K562 (cell line): ENCODE measurements around the gene TNPO2. TPM values are rescaled to one million over a fixed set of nuclear protein-coding genes. Genes with fewer than 3 reads are reported as not detected.

Experiments
- ATAC-seq: fragments of 200-7000 bp; cut with Tn5 transposase; 3 replicates; pipeline ENCODE4 v1.9.1; 2020; ENCODE audit warnings: moderate library complexity
- BruUV-seq: library from RNA; stranded (reverse); fragments of 400-500 nt; replicated peaks from 2 replicates; lab custom pipeline; 2021; lab: Mats Ljungman, UMichigan
- CTCF ChIA-PET: fragments of 300-600 bp; formaldehyde crosslinking; extraction: SDS; loops from one replicate; lab custom pipeline; 2021; ENCODE audit warnings: low intra/inter-chr PET ratio; lab: Yijun Ruan, JAX
- POLR2A ChIA-PET: fragments of 300-600, 350-650 bp; sonication (Branson Sonifier 250); formaldehyde crosslinking; extraction: SDS; loops from one replicate; lab custom pipeline; 2021; ENCODE audit warnings: antibody characterized with exemption, inconsistent platforms; lab: Yijun Ruan, JAX
- DNase-seq, 4 experiments: peaks; one replicate each; pipeline versions ENCODE4 v3.0.0 to v3.0.0-alpha.2; 2011 to 2018; ENCODE audit warnings: low spot score in 3 of 4, mixed read lengths in 3 of 4; ENCODE audit errors: extremely low read depth in 1 of 4
- FAIRE-seq: peaks from 2 replicates; lab custom pipeline; 2011; peaks lifted over from hg19 to GRCh38; lab: Jason Lieb, UNC
- H2AFZ ChIP-seq: 2 replicates; pipeline ENCODE4 v1.6.0; 2011; ENCODE audit warnings: low read depth, low read length, control low read depth, inconsistent platforms
- H3K27ac ChIP-seq: fragments of 200-600 bp; 3 replicates; pipeline ENCODE4 v1.8.0; 2011; ENCODE audit warnings: low read depth, mild to moderate bottlenecking, control low read depth, inconsistent platforms, low read length, moderate library complexity, mixed read lengths; ENCODE audit errors: extremely low read depth
- H3K27me3 ChIP-seq, 2 experiments: fragments of 300-600 bp in 1 of 2; 2 replicates in 1 of 2; 3 replicates in 1 of 2; pipeline versions ENCODE4 v1.6.0 to v1.8.0; 2011; ENCODE audit warnings: inconsistent platforms in 2 of 2, low read length in 2 of 2, mild to moderate bottlenecking in 1 of 2, mixed read lengths in 1 of 2, moderate library complexity in 1 of 2; ENCODE audit not compliant: control insufficient read depth in 2 of 2, insufficient read depth in 2 of 2
- H3K36me3 ChIP-seq: fragments of 300-600 bp; 3 replicates; pipeline ENCODE4 v1.8.0; 2011; ENCODE audit warnings: mild to moderate bottlenecking, low read length, inconsistent platforms; ENCODE audit not compliant: control insufficient read depth, insufficient read depth
- H3K4me1 ChIP-seq, 2 experiments: fragments of 200-600 bp in 1 of 2; replicated peaks in 1 of 2; 2 replicates in 1 of 2; 3 replicates in 1 of 2; pipeline versions ENCODE4 v1.5.1 to v1.8.0; 2011; ENCODE audit warnings: inconsistent platforms in 2 of 2, low read length in 2 of 2, mild to moderate bottlenecking in 1 of 2, mixed read lengths in 1 of 2, moderate library complexity in 1 of 2; ENCODE audit not compliant: control insufficient read depth in 2 of 2, insufficient read depth in 2 of 2
- H3K4me2 ChIP-seq: 2 replicates; pipeline ENCODE4 v1.6.1; 2011; ENCODE audit warnings: low read length, control low read depth, inconsistent platforms, mixed read lengths; ENCODE audit not compliant: insufficient read depth
- H3K4me3 ChIP-seq: fragments of 200-600 bp; sonication (generic), shearing (Covaris generic); 2 replicates; pipeline ENCODE4 v1.5.1; 2016; ENCODE audit warnings: control low read depth, inconsistent platforms
- H3K79me2 ChIP-seq: fragments of 200-600 bp; 3 replicates; pipeline ENCODE4 v1.8.0; 2011; ENCODE audit warnings: low read length, inconsistent platforms; ENCODE audit not compliant: control insufficient read depth, insufficient read depth
- H3K9ac ChIP-seq, 2 experiments: 2 replicates each; pipeline versions ENCODE4 v1.6.0 to v1.6.1; 2011; ENCODE audit warnings: low read depth in 2 of 2, low read length in 2 of 2, control low read depth in 1 of 2, inconsistent platforms in 1 of 2, mild to moderate bottlenecking in 1 of 2, mixed read lengths in 1 of 2; ENCODE audit not compliant: insufficient read depth in 1 of 2
- H3K9me1 ChIP-seq: one replicate; pipeline ENCODE4 v1.6.0; 2011; ENCODE audit warnings: inconsistent platforms, mild to moderate bottlenecking, low read length, moderate library complexity; ENCODE audit not compliant: control insufficient read depth, insufficient read depth
- H3K9me3 ChIP-seq: replicated peaks from 2 replicates; pipeline ENCODE4 v1.5.1; 2011; ENCODE audit warnings: low read depth, low read length, inconsistent platforms; ENCODE audit not compliant: control insufficient read depth, insufficient read depth
- H4K20me1 ChIP-seq: replicated peaks from 2 replicates; pipeline ENCODE4 v1.6.1; 2011; ENCODE audit warnings: low read length, inconsistent platforms, mixed read lengths; ENCODE audit not compliant: control insufficient read depth, insufficient read depth
- POLR2AphosphoS5 ChIP-seq: IDR thresholded peaks from 2 replicates; pipeline ENCODE4 v1.6.1; 2011; ENCODE audit warnings: mild to moderate bottlenecking, low read depth, low read length, moderate library complexity; ENCODE audit not compliant: control insufficient read depth, insufficient read depth
- PTTG1 ChIP-seq: fragments of 450-650 bp; IDR thresholded peaks from 2 replicates; pipeline ENCODE4 v1.6.1; 2016; ENCODE audit warnings: low read depth, mild to moderate bottlenecking, missing genetic modification characterization, missing compliant biosample characterization
- TAF7 ChIP-seq: fragments of 450-650 bp; IDR thresholded peaks from 2 replicates; pipeline ENCODE4 v1.6.1; 2016; ENCODE audit warnings: missing genetic modification characterization, missing compliant biosample characterization
- TFAM ChIP-seq: fragments of 250-450 bp; sonication (Bioruptor Pico); conservative IDR thresholded peaks from 2 replicates; pipeline ENCODE4 v1.5.0; 2021; ENCODE audit warnings: mild to moderate bottlenecking, moderate library complexity
- UBTF ChIP-seq, 2 experiments: IDR thresholded peaks; 2 replicates each; pipeline ENCODE4 v1.6.1; 2012; ENCODE audit warnings: improper control_type of control experiment in 2 of 2, low read depth in 2 of 2, low read length in 2 of 2, borderline replicate concordance in 1 of 2
- ZNF232 ChIP-seq: sonication (generic); formaldehyde crosslinking; IDR thresholded peaks from 2 replicates; pipeline ENCODE4 v1.8.0; 2022; ENCODE audit warnings: mild to moderate bottlenecking, missing genetic modification reagents
- WGBS: fragments of 100-300 bp; shearing (Covaris generic); methylation state at CpG from one replicate; pipeline ENCODE4 v1.1.6; 2016; ENCODE audit warnings: low coverage, mixed read lengths; ENCODE audit not compliant: insufficient coverage; ENCODE audit errors: missing lambda C conversion rate; 5-methylcytosine and 5-hydroxymethylcytosine counted together
- in situ Hi-C: fragments of 300-500 bp; cut with MboI; formaldehyde crosslinking; loops from 4 replicates; pipeline ENCODE4 v1.15.0; 2018; ENCODE audit warnings: inconsistent platforms, mixed read lengths
- intact Hi-C: fragments of 100-400 bp; cut with micrococcal nuclease; formaldehyde crosslinking; loops from 2 replicates; pipeline ENCODE4 v1.14.2; 2022
- polyA plus RNA-seq, 8 experiments: library from polyadenylated mRNA; depleted of rRNA in 4 of 8; stranded (reverse) in 5 of 8; unstranded in 3 of 8; fragments of >200 nt; fragmentation: Nextera tagmentation in 2 of 8; fragmentation: Illumina TruSeq in 1 of 8; extraction: Ambion mirVana in 2 of 8; extraction: Trizol in 1 of 8; gene quantifications; 2 replicates each; pipeline versions ENCODE4 v1.2.1 to v1.2.3, GENCODE V29; 2011 to 2014; ENCODE audit warnings: inconsistent platforms in 1 of 8, missing spikeins in 1 of 8
- total RNA-seq, 7 experiments: library from RNA; depleted of rRNA in 6 of 7; stranded (reverse); fragments of >200 nt in 6 of 7; fragmentation: Illumina TruSeq in 2 of 7; extraction: Trizol in 2 of 7; gene quantifications; 2 replicates each; pipeline versions ENCODE4 v1.2.1 to v1.2.3, GENCODE V29; 2011 to 2021; ENCODE audit warnings: low replicate concordance in 1 of 7

The TNPO2 gene
- total and polyA plus RNA-seq, 9 of the 15 experiments (the other 6 are each of a cell fraction or from before 2014, with no cell fraction given), result 6.0 to 126 (median 53.8) TPM

DNA sequence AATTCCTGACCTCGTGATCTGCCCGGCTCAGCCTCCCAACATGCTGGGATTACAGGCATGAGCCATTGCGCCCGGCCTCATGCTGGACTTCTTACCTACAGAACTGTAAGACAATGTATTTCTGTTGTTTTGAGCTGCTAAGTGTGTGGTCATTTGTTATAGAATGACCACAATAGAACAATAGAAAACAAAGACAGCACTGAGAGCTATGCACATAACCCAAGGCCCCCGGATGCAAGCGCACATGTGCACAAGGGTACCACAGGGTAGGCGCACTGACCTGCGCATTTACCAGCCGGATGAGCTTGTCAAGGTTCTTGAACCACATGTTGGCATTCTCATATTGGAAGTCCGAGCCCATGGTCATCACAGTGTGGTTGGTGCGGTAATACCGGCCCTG lies 62.8 kb downstream of the TNPO2 start:
- Histone ChIP-seq H3K9me1 (no peaks in the 10 kb centered on the region), H3K27me3 (no peaks in the 10 kb centered on the region), H2AFZ (no peak overlapping the region), H3K36me3 (peaks cover 36% of the 10 kb centered on the region; the same call in 2 of the 3 replicates), H4K20me1 (no peaks in the 10 kb centered on the region), H3K9me3 (0 out of 2 replicates have a peak, but pooled peaks cover 1% of the 10 kb centered on the region), H3K4me1 (peaks cover 0 to 17% of the 10 kb centered on the region in 2 experiments; a peak in 3 of 5 replicates), H3K4me2 (no peak overlapping the region), H3K27ac (no peak overlapping the region), H3K4me3 (no peak overlapping the region), H3K9ac (no peak overlapping the region), H3K79me2 (peaks cover under 1% of the 10 kb centered on the region; the same call in 1 of the 3 replicates)
- ATAC-seq, result no peak
- no peak for DNase-seq
- TF ChIP-seq TFAM (CRISPR knock-in tag) (no peak), POLR2AphosphoS5 (no peak), TAF7 (no peak), UBTF (IDR thresholded peaks at IDR 0.05; ENCODE audit: borderline replicate concordance in 1 of 2, low read depth in 2 of 2, low read length in 2 of 2) (no peak), PTTG1 (tag) (no peak), ZNF232 (CRISPR knock-in tag) (no peak)
- intact Hi-C loops (no loop called here), in situ Hi-C loops (no loop called here)
- no TSS peak for BruUV-seq
- 85% methylated on average over 12 of the region's 12 CpGs for WGBS
- ChIA-PET POLR2A (interaction anchor here (0.5 kb wide), 1 partner anchor 20 kb away, joined by 5 read pairs; no protein-coding TSS in a partner anchor), CTCF (no interaction called here)
- FAIRE-seq, result no peak
